Brain microvascular endothelial cell (primary cell): ENCODE measurements around the gene RIPK3.

Experiments
- DNase-seq: peaks from one replicate; pipeline ENCODE4 v3.0.0-alpha.2; 2020
- H3K27ac ChIP-seq: fragments of 250-450 bp; sonication (Bioruptor Pico); 2 replicates; pipeline ENCODE4 v1.5.1; 2020; ENCODE audit warnings: mild to moderate bottlenecking, moderate library complexity
- H3K27me3 ChIP-seq: fragments of 250-450 bp; sonication (Bioruptor Pico); replicated peaks from 2 replicates; pipeline ENCODE4 v1.5.1; 2020; ENCODE audit warnings: mild to moderate bottlenecking
- H3K36me3 ChIP-seq: fragments of 250-450 bp; sonication (Bioruptor Pico); replicated peaks from 2 replicates; pipeline ENCODE4 v1.5.1; 2020; ENCODE audit warnings: mild to moderate bottlenecking
- H3K4me3 ChIP-seq: 2 replicates; pipeline ENCODE4 v1.5.1; 2011; ENCODE audit warnings: low read depth, mild to moderate bottlenecking, control low read depth, low read length, moderate library complexity
- in situ Hi-C: cut with HindIII; loops from 2 replicates; pipeline ENCODE4 v1.10.0; 2017; ENCODE audit warnings: low sequenced_read_pairs, low pct_ligation_motif_present
- TF ChIP-seq, protein P1 (sequence below): IDR thresholded peaks from 2 replicates; pipeline ENCODE4 v1.5.1; 2011; ENCODE audit warnings: low read depth, mild to moderate bottlenecking, moderate library complexity, low read length, control low read depth, inconsistent platforms; ENCODE audit errors: missing control alignments

RIPK3 gene

DNA sequence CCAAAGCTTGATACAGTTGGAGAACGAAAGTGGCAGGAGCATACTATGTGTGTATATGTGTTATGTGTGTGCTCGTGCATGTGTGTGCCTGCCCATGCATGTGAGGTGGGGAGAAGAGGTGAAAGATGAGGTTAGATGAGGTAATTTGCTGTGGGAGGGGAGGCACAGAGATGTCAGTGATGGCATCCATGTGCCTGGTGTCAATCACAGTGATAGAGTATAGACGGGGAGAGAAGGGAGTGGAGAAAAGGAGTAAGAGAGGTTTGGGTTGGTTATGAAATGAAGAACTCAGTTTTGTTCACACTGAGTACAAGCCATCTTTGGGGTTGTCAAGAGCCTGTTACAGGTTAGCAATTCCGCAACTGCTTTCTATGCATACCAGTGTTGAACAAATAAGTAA, 44.4 kb upstream of the RIPK3 start:
- TF ChIP-seq, protein P1, sequence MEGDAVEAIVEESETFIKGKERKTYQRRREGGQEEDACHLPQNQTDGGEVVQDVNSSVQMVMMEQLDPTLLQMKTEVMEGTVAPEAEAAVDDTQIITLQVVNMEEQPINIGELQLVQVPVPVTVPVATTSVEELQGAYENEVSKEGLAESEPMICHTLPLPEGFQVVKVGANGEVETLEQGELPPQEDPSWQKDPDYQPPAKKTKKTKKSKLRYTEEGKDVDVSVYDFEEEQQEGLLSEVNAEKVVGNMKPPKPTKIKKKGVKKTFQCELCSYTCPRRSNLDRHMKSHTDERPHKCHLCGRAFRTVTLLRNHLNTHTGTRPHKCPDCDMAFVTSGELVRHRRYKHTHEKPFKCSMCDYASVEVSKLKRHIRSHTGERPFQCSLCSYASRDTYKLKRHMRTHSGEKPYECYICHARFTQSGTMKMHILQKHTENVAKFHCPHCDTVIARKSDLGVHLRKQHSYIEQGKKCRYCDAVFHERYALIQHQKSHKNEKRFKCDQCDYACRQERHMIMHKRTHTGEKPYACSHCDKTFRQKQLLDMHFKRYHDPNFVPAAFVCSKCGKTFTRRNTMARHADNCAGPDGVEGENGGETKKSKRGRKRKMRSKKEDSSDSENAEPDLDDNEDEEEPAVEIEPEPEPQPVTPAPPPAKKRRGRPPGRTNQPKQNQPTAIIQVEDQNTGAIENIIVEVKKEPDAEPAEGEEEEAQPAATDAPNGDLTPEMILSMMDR = no peak
- no peak for DNase-seq
- Histone ChIP-seq H3K27ac (no peak overlapping the region), H3K27me3 (no peaks in the 10 kb centered on the region), H3K4me3 (no peak overlapping the region), H3K36me3 (no peaks in the 10 kb centered on the region)
- in situ Hi-C loops = no loop called here

DNA sequence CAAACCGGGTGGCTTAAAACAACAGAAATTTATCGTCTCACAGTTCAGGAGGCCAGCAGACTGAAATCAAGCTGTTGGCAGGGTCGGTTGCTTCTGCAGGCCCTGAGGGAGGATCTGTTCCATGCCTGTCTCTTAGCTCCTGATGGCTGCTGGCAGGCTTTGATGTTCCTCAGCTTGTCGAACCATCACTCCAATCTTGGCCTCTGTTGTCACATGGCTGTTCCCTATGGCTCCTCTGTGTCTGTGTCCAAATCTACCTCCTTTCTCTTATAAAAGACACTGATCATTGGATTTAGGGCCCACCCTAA, 42.2 kb upstream of the RIPK3 start:
- H3K27me3 ChIP-seq = no peaks in the 10 kb centered on the region

DNA sequence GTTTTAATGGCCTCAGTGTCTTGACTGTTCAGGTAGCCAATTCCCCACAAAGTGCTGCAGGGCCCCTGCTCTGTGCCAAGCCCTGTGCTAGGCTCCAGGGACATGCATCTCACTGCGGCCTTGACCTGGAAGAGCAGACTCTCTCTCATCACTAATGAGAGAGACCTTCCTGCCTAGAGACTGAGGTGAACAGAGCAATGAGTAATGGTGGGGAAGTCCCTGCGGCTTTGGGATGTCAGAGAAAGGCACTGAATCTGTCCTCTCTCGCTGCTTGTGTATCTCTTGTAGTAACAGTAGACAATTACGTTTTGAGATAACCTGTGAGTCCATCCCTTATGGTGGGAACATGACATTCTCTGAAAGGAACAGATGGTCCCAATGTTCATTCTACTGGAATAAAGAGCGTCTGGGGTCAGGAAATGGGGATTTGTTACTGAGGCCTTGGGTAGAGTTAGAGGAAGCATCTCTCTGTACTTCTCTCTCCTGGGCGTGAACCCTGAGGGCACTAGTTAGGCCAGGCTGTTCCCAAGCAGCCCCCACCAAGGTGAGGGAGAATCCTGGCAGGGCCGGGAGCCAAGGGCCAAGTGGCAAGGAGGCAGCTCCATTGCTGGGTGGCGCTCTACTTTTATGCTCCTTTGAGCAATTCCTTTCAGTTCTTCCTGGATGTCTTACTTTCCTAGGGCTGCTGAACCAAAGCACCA, 41.7 kb upstream of the RIPK3 start:
- DNase-seq = no peak
- in situ Hi-C loops = no loop called here
- TF ChIP-seq, protein P1 = no peak

More for the DNA sequence above, 42.2 kb upstream of the RIPK3 start:
- no peak for DNase-seq
- TF ChIP-seq, protein P1 = no peak
- H3K4me3 ChIP-seq = no peak overlapping the region
- in situ Hi-C loops = no loop called here
- peaks cover 2% of the 10 kb centered on the region for H3K36me3 ChIP-seq
- H3K27ac ChIP-seq = no peak overlapping the region

DNA sequence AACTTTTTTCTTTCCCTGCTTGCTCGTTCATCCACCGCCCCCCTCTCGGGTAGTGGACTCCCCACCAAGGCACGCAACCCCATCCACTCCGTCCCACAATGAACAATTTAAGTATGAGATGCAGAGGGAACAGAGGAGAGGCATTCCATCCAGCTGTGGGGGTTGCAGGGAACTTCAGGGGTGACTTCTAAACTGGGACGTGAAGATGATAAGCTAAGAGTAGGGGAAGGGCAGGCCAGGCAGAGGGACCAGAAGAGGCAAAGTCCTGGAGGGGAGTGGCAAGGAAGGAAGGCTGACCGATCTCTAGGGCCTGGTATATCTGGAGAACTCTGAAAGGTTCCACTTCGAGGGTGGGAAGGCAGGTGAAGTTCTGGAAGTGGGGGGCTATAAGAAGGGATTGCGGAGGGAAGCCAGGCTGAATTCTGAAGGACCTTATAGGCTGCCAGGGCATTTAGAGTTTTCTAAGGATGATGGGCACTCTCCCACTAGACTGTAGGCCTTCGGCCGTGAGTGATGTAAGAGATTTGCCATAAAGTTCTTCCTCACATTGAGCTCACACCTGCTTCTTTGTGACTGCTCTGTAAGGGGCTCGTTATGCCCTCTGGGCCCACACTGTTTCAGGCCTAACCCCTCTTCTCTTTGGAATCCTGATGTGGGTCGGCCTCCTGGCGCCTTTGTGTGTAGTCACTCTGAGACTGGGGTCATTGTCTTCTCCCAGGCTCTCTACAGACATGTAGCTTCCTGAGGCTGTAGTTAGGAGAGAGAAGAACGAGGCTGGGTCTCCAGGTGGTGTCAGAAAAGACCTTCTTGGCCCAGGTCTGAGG, 40.3 kb upstream of the RIPK3 start:
- in situ Hi-C loops = no loop called here
- H3K36me3 ChIP-seq = peaks cover 17% of the 10 kb centered on the region
- no peak for DNase-seq
- H3K4me3 ChIP-seq = no peak overlapping the region
- TF ChIP-seq, protein P1 = no peak
- no peak overlapping the region for H3K27ac ChIP-seq
- no peaks in the 10 kb centered on the region for H3K27me3 ChIP-seq

More for the DNA sequence above, 41.7 kb upstream of the RIPK3 start:
- Histone ChIP-seq H3K27me3 (no peaks in the 10 kb centered on the region), H3K36me3 (peaks cover 7% of the 10 kb centered on the region), H3K27ac (no peak overlapping the region), H3K4me3 (no peak overlapping the region)

DNA sequence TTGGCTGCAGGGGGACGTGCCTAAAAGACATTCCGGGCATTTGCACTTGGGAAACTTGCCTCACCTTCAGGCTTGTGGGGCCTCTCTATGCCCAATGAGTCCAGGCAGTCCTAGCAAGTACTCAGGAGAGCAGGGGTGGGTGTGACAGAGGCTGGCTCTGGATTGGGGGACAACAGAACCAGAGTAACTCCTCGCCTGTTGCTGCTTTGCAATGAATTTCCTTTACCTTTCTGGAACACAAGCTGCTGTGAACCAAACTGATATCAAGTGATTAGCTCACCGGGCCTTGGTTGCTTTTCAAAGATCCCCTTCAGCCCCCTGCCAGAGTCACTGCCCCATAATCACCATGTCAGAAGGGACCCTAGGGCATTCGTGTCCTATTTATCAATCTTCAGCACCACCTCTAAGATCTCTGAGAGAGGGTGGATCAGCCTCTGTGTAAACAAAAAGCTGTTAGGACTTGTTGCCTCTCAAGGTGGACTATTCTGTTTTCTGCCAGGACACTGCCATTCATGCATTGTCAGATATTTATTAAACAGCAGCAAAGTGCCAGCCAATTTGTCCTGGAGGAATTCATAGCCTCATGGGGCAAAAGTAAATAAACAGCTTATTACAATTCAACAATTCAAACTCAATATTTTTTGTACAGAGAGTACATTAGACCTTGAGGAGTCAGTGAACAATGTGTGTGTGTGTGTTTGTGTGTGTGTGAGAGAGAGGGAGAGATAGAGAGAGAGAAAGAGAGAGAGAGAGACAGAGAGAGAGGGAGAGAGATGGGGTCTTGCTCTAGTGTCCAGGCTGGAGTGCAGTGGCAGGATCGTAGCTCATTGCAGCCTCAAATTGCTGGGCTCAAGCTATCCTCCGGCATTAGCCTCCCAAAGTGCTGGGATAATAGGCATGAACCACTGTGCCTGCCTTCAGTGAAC, 39.5 kb upstream of the RIPK3 start:
- TF ChIP-seq, protein P1 = no peak
- in situ Hi-C loops = no loop called here
- Histone ChIP-seq H3K36me3 (peaks cover 18% of the 10 kb centered on the region), H3K27me3 (no peaks in the 10 kb centered on the region), H3K27ac (no peak overlapping the region), H3K4me3 (no peak overlapping the region)
- DNase-seq = no peak
